HepG2 (cell line): Measurements from ENCODE around the gene SECTM1. TPM values are rescaled to one million over a fixed set of nuclear protein-coding genes. Genes with fewer than 3 reads are reported as not detected.

Experiments
- ARID2 ChIP-seq: sonication (generic); formaldehyde crosslinking; IDR thresholded peaks from 2 replicates; pipeline ENCODE4 v1.8.1; 2022; ENCODE audit warnings: mild to moderate bottlenecking, missing genetic modification reagents, borderline replicate concordance
- ARNT2 ChIP-seq: sonication (generic); formaldehyde crosslinking; IDR thresholded peaks from 2 replicates; pipeline ENCODE4 v1.8.0; 2022; ENCODE audit warnings: mild to moderate bottlenecking, low read depth, missing genetic modification reagents, moderate library complexity
- CENPBD1 ChIP-seq: sonication (generic); formaldehyde crosslinking; IDR thresholded peaks from 2 replicates; pipeline ENCODE4 v1.8.0; 2022; ENCODE audit warnings: missing genetic modification reagents, low read depth, mild to moderate bottlenecking, borderline replicate concordance
- ERF ChIP-seq: IDR thresholded peaks from 2 replicates; pipeline ENCODE4 v1.6.1; 2018; ENCODE audit warnings: missing biosample characterization, missing genetic modification reagents
- GRHL1 ChIP-seq: sonication (generic); formaldehyde crosslinking; conservative IDR thresholded peaks from 2 replicates; pipeline ENCODE4 v1.8.0; 2022; ENCODE audit warnings: missing genetic modification reagents
- JARID2 ChIP-seq: sonication (generic); formaldehyde crosslinking; IDR thresholded peaks from 2 replicates; pipeline ENCODE4 v1.8.1; 2023; ENCODE audit warnings: missing genetic modification reagents, inconsistent platforms; ENCODE audit not compliant: insufficient replicate concordance
- MLXIP ChIP-seq: sonication (generic); formaldehyde crosslinking; IDR thresholded peaks from 2 replicates; pipeline ENCODE4 v1.9.0; 2021; ENCODE audit warnings: missing genetic modification reagents, borderline replicate concordance
- NFIB ChIP-seq: sonication (generic); formaldehyde crosslinking; IDR thresholded peaks from 2 replicates; pipeline ENCODE4 v1.9.0; 2021; ENCODE audit warnings: missing genetic modification reagents, mild to moderate bottlenecking, borderline replicate concordance
- PCBP1 ChIP-seq: fragments of 200-400 bp; formaldehyde crosslinking; IDR thresholded peaks from 2 replicates; pipeline ENCODE4 v1.6.1; 2017; ENCODE audit warnings: mild to moderate bottlenecking, low read depth, low read length, borderline replicate concordance
- SP2 ChIP-seq: sonication (generic); formaldehyde crosslinking; IDR thresholded peaks from 2 replicates; pipeline ENCODE4 v1.5.1; 2020; ENCODE audit warnings: mild to moderate bottlenecking, missing genetic modification reagents
- TEF ChIP-seq: sonication (generic); formaldehyde crosslinking; IDR thresholded peaks from 2 replicates; pipeline ENCODE4 v1.5.0; 2020; ENCODE audit warnings: missing genetic modification reagents
- ZMAT5 ChIP-seq: sonication (generic); formaldehyde crosslinking; IDR thresholded peaks from 2 replicates; pipeline ENCODE4 v1.5.0; 2020; ENCODE audit warnings: mild to moderate bottlenecking, low read depth, missing genetic modification reagents, borderline replicate concordance
- ZNF17 ChIP-seq: sonication (generic); formaldehyde crosslinking; IDR thresholded peaks from 2 replicates; pipeline ENCODE4 v1.5.0; 2020; ENCODE audit warnings: mild to moderate bottlenecking, missing genetic modification reagents
- ZNF234 ChIP-seq: sonication (generic); formaldehyde crosslinking; conservative IDR thresholded peaks from 2 replicates; pipeline ENCODE4 v1.5.1; 2020; ENCODE audit warnings: mild to moderate bottlenecking, missing genetic modification reagents
- ZNF296 ChIP-seq: sonication (generic); formaldehyde crosslinking; conservative IDR thresholded peaks from 2 replicates; pipeline ENCODE4 v1.5.0; 2020; ENCODE audit warnings: mild to moderate bottlenecking, missing genetic modification reagents
- ZNF331 ChIP-seq: sonication (generic); formaldehyde crosslinking; IDR thresholded peaks from 2 replicates; pipeline ENCODE4 v1.4.0; 2020; ENCODE audit warnings: missing genetic modification reagents
- ZNF749 ChIP-seq: sonication (generic); formaldehyde crosslinking; IDR thresholded peaks from 2 replicates; pipeline ENCODE4 v1.8.0; 2022; ENCODE audit warnings: mild to moderate bottlenecking, missing genetic modification reagents, moderate library complexity, borderline replicate concordance
- ZNF879 ChIP-seq: sonication (generic); formaldehyde crosslinking; IDR thresholded peaks from 2 replicates; pipeline ENCODE4 v1.8.1; 2023; ENCODE audit warnings: missing genetic modification reagents
- polyA plus RNA-seq, 8 experiments: library from polyadenylated mRNA; depleted of rRNA in 3 of 8; stranded (reverse) in 7 of 8; unstranded in 1 of 8; fragments of >200 nt; fragmentation: Illumina TruSeq in 4 of 8; extraction: Trizol in 4 of 8; gene quantifications; 2 replicates each; pipeline versions ENCODE4 v1.2.1 to v1.2.3, GENCODE V29; 2011 to 2016; ENCODE audit warnings: low read depth in 4 of 8, missing spikeins in 1 of 8, mixed read lengths in 1 of 8; ENCODE audit not compliant: insufficient read depth in 1 of 8
- total RNA-seq, 5 experiments: library from RNA; depleted of rRNA; stranded (reverse); fragments of >200 nt; fragmentation: Illumina TruSeq; extraction: Trizol; gene quantifications; 2 replicates each; pipeline ENCODE4 v1.2.3, GENCODE V29; 2016; ENCODE audit warnings: low read depth in 1 of 5

SECTM1 gene
- total and polyA plus RNA-seq, 2 of the 13 experiments (the other 11 are each of a cell fraction or from before 2014, with no cell fraction given) = 3.5 to 5.3 TPM

- TF ChIP-seq ERF (peak; percentile 91), ZNF234 (CRISPR knock-in tag) (no peak), CENPBD1 (CRISPR knock-in tag) (no peak), ZNF331 (CRISPR knock-in tag) (peak; percentile 8; the same call in 1 of the 2 replicates), PCBP1 (no peak), ZMAT5 (CRISPR knock-in tag) (no peak), TEF (CRISPR knock-in tag) (no peak), NFIB (CRISPR knock-in tag) (0 out of 2 replicates have a peak, but pooled peaks have one; percentile 57), ZNF879 (CRISPR knock-in tag) (0 out of 2 replicates have a peak, but pooled peaks have one; percentile 70), MLXIP (no peak), SP2 (0 out of 2 replicates have a peak, but pooled peaks have one; percentile 16), ZNF17 (CRISPR knock-in tag) (0 out of 2 replicates have a peak, but pooled peaks have one; percentile 80), ZNF296 (no peak), ARID2 (CRISPR knock-in tag) (0 out of 2 replicates have a peak, but pooled peaks have one; percentile 65), ZNF749 (CRISPR knock-in tag) (peak; percentile 91; the same call in 1 of the 2 replicates), ARNT2 (peak; percentile 72; the same call in 1 of the 2 replicates), GRHL1 (no peak), JARID2 (CRISPR knock-in tag) (peak; percentile 63)
Measured at GRCh38 chr17:82273327-82274133, 60.0 kb downstream of the SECTM1 start, which contains the start of gene CSNK1D (continued).
